ENCODE data around the gene CLK2.

DNA sequence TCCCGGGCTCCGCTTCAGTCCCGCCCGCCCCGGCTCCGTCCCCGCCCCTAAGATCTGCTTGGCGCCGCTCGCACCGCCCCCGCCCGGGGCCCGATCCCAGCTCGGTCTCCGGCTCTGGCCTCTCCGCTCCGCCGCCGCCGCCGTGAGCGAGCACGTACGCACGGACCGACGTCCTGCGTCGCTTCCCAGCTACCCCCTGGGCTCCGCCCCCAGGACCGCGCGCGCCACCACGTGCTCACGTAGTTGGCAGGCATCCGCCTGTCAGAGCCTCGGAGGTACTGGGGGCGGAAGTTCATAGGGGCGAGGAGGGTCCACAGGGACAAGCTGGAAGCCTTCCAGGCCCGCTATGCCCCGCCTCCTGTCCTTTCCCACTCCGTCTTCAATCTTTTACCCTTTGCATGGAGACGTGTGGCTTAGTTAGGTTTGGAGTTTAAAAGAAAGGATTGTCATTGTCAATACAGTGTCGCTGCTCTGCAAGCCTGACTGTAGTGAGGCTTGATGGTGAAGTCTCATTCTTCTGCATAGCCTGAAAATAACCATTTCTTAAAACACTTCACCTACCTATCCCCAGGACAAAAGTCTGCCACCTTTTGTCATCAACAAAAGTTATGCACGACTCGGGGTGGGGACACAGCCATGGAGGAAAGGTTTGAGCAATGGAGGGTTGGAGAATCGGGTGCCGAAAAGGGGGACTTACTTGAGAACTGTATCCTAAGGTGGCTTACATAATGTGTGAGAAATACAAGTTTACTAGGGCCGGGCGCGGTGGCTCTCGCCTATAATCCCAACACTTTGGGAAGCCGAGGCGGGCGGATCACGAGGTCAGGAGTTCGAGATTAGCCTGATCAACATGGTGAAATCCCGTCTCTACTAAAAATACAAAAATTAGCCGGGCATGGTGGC, at the start of gene CLK2:
- TF ChIP-seq, protein P1, sequence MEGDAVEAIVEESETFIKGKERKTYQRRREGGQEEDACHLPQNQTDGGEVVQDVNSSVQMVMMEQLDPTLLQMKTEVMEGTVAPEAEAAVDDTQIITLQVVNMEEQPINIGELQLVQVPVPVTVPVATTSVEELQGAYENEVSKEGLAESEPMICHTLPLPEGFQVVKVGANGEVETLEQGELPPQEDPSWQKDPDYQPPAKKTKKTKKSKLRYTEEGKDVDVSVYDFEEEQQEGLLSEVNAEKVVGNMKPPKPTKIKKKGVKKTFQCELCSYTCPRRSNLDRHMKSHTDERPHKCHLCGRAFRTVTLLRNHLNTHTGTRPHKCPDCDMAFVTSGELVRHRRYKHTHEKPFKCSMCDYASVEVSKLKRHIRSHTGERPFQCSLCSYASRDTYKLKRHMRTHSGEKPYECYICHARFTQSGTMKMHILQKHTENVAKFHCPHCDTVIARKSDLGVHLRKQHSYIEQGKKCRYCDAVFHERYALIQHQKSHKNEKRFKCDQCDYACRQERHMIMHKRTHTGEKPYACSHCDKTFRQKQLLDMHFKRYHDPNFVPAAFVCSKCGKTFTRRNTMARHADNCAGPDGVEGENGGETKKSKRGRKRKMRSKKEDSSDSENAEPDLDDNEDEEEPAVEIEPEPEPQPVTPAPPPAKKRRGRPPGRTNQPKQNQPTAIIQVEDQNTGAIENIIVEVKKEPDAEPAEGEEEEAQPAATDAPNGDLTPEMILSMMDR (IDR thresholded peaks at IDR 0.05 in 8 of 11, conservative IDR thresholded peaks at IDR 0.05 in 3 of 11): peak in 2 of 11 experiments; percentile 10 to 38
- TF ChIP-seq POLR2A (IDR thresholded peaks at IDR 0.05) (peak in 2 of 3 donors; percentile 38 to 73), POLR2AphosphoS5 (IDR thresholded peaks at IDR 0.05) (peak; percentile 98)
